Measurements from ENCODE around the gene SMCO3.

Gene SMCO3

GRCh38 chr12:14772946-14773345, 41.0 kb downstream of the SMCO3 start:
- no peak for TF ChIP-seq CTCF (IDR thresholded peaks at IDR 0.05; ENCODE audit: low read depth, low read length)
- TF ChIP-seq, protein P1, sequence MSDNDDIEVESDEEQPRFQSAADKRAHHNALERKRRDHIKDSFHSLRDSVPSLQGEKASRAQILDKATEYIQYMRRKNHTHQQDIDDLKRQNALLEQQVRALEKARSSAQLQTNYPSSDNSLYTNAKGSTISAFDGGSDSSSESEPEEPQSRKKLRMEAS (IDR thresholded peaks at IDR 0.05; ENCODE audit: low read depth, low read length), result no peak
- no peak for TF ChIP-seq MYC (IDR thresholded peaks at IDR 0.05; ENCODE audit: low read depth, low read length)
- TF ChIP-seq POLR2A (IDR thresholded peaks at IDR 0.05; ENCODE audit: extremely low read depth, insufficient read length), result no peak
- H3K4me3 ChIP-seq (ENCODE audit: low read depth, low read length), result no peak overlapping the region
- no peak for DNase-seq (ENCODE audit: low read depth)

GRCh38 chr12:14771651-14772137, 42.3 kb downstream of the SMCO3 start:
- H3K4me3 ChIP-seq (ENCODE audit: low read depth, low read length), result peak overlapping the region; percentile 79
- DNase-seq (ENCODE audit: low read depth), result peak; percentile 49
- no peak for TF ChIP-seq MYC (IDR thresholded peaks at IDR 0.05; ENCODE audit: low read depth, low read length)

DNA sequence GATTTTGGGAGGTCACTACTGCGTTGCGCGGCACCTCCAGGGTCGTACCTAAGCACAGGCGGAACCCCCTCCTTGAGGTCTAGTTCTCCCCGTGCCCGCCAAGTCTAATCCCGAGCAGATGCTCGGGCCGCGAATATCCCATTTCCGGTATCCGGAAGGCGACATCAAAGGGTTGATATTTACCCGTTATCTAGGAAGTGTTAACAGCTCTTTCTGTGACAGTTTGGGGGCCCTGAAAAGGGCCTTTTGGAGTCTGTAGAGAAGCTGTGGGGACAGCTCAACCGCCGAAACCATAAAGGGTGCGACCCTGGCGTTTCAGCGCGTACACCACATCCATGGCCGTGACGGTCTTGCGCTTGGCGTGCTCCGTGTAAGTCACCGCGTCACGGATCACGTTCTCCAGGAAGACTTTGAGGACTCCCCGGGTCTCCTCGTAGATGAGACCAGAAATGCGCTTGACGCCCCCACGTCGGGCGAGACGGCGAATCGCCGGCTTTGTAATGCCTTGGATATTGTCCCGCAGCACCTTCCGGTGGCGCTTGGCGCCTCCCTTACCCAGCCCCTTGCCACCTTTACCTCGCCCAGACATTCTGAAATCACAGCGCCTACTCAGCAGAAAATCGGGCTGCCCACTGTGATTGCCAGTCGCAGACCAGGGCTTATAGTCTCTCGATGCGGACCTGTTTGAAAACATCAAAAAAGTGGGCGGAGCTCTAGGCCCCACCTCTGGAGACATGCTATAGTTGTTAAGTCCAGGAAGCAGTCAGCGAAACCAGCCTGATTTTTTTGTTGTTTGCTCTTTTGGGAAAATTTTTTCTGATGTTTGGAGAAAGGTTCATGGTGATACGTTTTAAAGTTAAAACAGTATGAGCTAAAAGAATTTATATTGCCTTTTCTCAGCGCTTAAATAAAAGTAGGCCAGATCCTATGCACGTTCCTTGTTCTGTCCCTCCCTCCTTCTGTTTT, 43.2 kb downstream of the SMCO3 start:
- TF ChIP-seq CTCF (IDR thresholded peaks at IDR 0.05; ENCODE audit: low read depth, low read length), result no peak
- TF ChIP-seq MYC (IDR thresholded peaks at IDR 0.05; ENCODE audit: low read depth, low read length), result no peak
- H3K4me3 ChIP-seq (ENCODE audit: low read depth, low read length), result peak overlapping the region; percentile 79
- DNase-seq (ENCODE audit: low read depth), result peak; percentile 89

DNA sequence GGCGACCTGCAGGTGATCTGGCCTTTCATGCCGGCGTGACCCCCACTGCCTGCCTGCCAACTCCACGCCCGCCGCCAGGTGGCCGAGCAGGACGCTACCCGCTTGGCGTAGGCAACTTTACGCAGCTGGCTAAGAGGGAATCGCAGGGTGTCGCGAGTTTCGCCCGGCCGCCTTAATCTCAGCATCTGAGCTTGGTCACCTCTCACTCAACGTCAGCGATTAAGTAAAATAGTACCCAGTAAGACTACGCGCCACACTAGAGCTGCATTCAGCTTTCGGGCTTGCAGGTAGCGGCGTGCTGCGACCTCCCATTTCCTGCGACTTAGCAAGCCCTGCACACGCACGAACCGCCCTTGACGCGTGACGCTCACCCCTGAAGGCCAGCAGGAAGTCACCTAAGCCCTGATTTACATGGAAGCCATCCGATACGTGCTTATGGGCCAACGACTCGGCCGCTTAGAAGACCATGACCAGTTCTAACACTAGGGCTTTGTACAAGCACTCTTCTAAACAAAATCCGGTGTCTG, 44.0 kb downstream of the SMCO3 start:
- DNase-seq (ENCODE audit: low read depth), result peak; percentile 84
- no peak for TF ChIP-seq MYC (IDR thresholded peaks at IDR 0.05; ENCODE audit: low read depth, low read length)
- TF ChIP-seq CTCF (IDR thresholded peaks at IDR 0.05; ENCODE audit: low read depth, low read length), result peak; percentile 75
- TF ChIP-seq, protein P1 (IDR thresholded peaks at IDR 0.05; ENCODE audit: low read depth, low read length), result no peak
- TF ChIP-seq POLR2A (IDR thresholded peaks at IDR 0.05; ENCODE audit: extremely low read depth, insufficient read length), result no peak
- peak overlapping the region; percentile 79 for H3K4me3 ChIP-seq (ENCODE audit: low read depth, low read length)

GRCh38 chr12:14769466-14769968, 44.5 kb downstream of the SMCO3 start:
- TF ChIP-seq CTCF (IDR thresholded peaks at IDR 0.05; ENCODE audit: low read depth, low read length) (no peak), MYC (IDR thresholded peaks at IDR 0.05; ENCODE audit: low read depth, low read length) (no peak), POLR2A (IDR thresholded peaks at IDR 0.05; ENCODE audit: extremely low read depth, insufficient read length) (no peak)
- TF ChIP-seq, protein P1 (IDR thresholded peaks at IDR 0.05; ENCODE audit: low read depth, low read length), result no peak
- DNase-seq (ENCODE audit: low read depth), result no peak
- H3K4me3 ChIP-seq (ENCODE audit: low read depth, low read length), result peak overlapping the region; percentile 79

GRCh38 chr12:14768823-14769405, 45.1 kb downstream of the SMCO3 start:
- DNase-seq (ENCODE audit: low read depth), result no peak
- TF ChIP-seq, protein P1 (IDR thresholded peaks at IDR 0.05; ENCODE audit: low read depth, low read length), result no peak
- no peak for TF ChIP-seq POLR2A (IDR thresholded peaks at IDR 0.05; ENCODE audit: extremely low read depth, insufficient read length)
- TF ChIP-seq MYC (IDR thresholded peaks at IDR 0.05; ENCODE audit: low read depth, low read length), result no peak
- no peak for TF ChIP-seq CTCF (IDR thresholded peaks at IDR 0.05; ENCODE audit: low read depth, low read length)
- no peak overlapping the region for H3K4me3 ChIP-seq (ENCODE audit: low read depth, low read length)

All from NB4 (cell line).